K562 (cell line): ENCODE measurements around the gene TENM4. TPM values are rescaled to one million over a fixed set of nuclear protein-coding genes. Genes with fewer than 3 reads are reported as not detected.

Source experiments
- ATAC-seq: fragments of 200-7000 bp; cut with Tn5 transposase; 3 replicates; pipeline ENCODE4 v1.9.1; 2020; ENCODE audit warnings: moderate library complexity
- BruUV-seq: library from RNA; stranded (reverse); fragments of 400-500 nt; replicated peaks from 2 replicates; lab custom pipeline; 2021; lab: Mats Ljungman, UMichigan
- CTCF ChIA-PET: fragments of 300-600 bp; formaldehyde crosslinking; extraction: SDS; loops from one replicate; lab custom pipeline; 2021; ENCODE audit warnings: low intra/inter-chr PET ratio; lab: Yijun Ruan, JAX
- POLR2A ChIA-PET: fragments of 300-600, 350-650 bp; sonication (Branson Sonifier 250); formaldehyde crosslinking; extraction: SDS; loops from one replicate; lab custom pipeline; 2021; ENCODE audit warnings: antibody characterized with exemption, inconsistent platforms; lab: Yijun Ruan, JAX
- DNase-seq, 4 experiments: peaks; one replicate each; pipeline versions ENCODE4 v3.0.0 to v3.0.0-alpha.2; 2011 to 2018; ENCODE audit warnings: low spot score in 3 of 4, mixed read lengths in 3 of 4; ENCODE audit errors: extremely low read depth in 1 of 4
- FAIRE-seq: peaks from 2 replicates; lab custom pipeline; 2011; peaks lifted over from hg19 to GRCh38; lab: Jason Lieb, UNC
- H2AFZ ChIP-seq: 2 replicates; pipeline ENCODE4 v1.6.0; 2011; ENCODE audit warnings: low read depth, low read length, control low read depth, inconsistent platforms
- H3K27ac ChIP-seq: fragments of 200-600 bp; 3 replicates; pipeline ENCODE4 v1.8.0; 2011; ENCODE audit warnings: low read depth, mild to moderate bottlenecking, control low read depth, inconsistent platforms, low read length, moderate library complexity, mixed read lengths; ENCODE audit errors: extremely low read depth
- H3K27me3 ChIP-seq, 2 experiments: fragments of 300-600 bp in 1 of 2; 2 replicates in 1 of 2; 3 replicates in 1 of 2; pipeline versions ENCODE4 v1.6.0 to v1.8.0; 2011; ENCODE audit warnings: inconsistent platforms in 2 of 2, low read length in 2 of 2, mild to moderate bottlenecking in 1 of 2, mixed read lengths in 1 of 2, moderate library complexity in 1 of 2; ENCODE audit not compliant: control insufficient read depth in 2 of 2, insufficient read depth in 2 of 2
- H3K36me3 ChIP-seq: fragments of 300-600 bp; 3 replicates; pipeline ENCODE4 v1.8.0; 2011; ENCODE audit warnings: mild to moderate bottlenecking, low read length, inconsistent platforms; ENCODE audit not compliant: control insufficient read depth, insufficient read depth
- H3K4me1 ChIP-seq, 2 experiments: fragments of 200-600 bp in 1 of 2; replicated peaks in 1 of 2; 2 replicates in 1 of 2; 3 replicates in 1 of 2; pipeline versions ENCODE4 v1.5.1 to v1.8.0; 2011; ENCODE audit warnings: inconsistent platforms in 2 of 2, low read length in 2 of 2, mild to moderate bottlenecking in 1 of 2, mixed read lengths in 1 of 2, moderate library complexity in 1 of 2; ENCODE audit not compliant: control insufficient read depth in 2 of 2, insufficient read depth in 2 of 2
- H3K4me2 ChIP-seq: 2 replicates; pipeline ENCODE4 v1.6.1; 2011; ENCODE audit warnings: low read length, control low read depth, inconsistent platforms, mixed read lengths; ENCODE audit not compliant: insufficient read depth
- H3K4me3 ChIP-seq: fragments of 200-600 bp; sonication (generic), shearing (Covaris generic); 2 replicates; pipeline ENCODE4 v1.5.1; 2016; ENCODE audit warnings: control low read depth, inconsistent platforms
- H3K79me2 ChIP-seq: fragments of 200-600 bp; 3 replicates; pipeline ENCODE4 v1.8.0; 2011; ENCODE audit warnings: low read length, inconsistent platforms; ENCODE audit not compliant: control insufficient read depth, insufficient read depth
- H3K9ac ChIP-seq, 2 experiments: 2 replicates each; pipeline versions ENCODE4 v1.6.0 to v1.6.1; 2011; ENCODE audit warnings: low read depth in 2 of 2, low read length in 2 of 2, control low read depth in 1 of 2, inconsistent platforms in 1 of 2, mild to moderate bottlenecking in 1 of 2, mixed read lengths in 1 of 2; ENCODE audit not compliant: insufficient read depth in 1 of 2
- H3K9me1 ChIP-seq: one replicate; pipeline ENCODE4 v1.6.0; 2011; ENCODE audit warnings: inconsistent platforms, mild to moderate bottlenecking, low read length, moderate library complexity; ENCODE audit not compliant: control insufficient read depth, insufficient read depth
- H3K9me3 ChIP-seq: replicated peaks from 2 replicates; pipeline ENCODE4 v1.5.1; 2011; ENCODE audit warnings: low read depth, low read length, inconsistent platforms; ENCODE audit not compliant: control insufficient read depth, insufficient read depth
- H4K20me1 ChIP-seq: replicated peaks from 2 replicates; pipeline ENCODE4 v1.6.1; 2011; ENCODE audit warnings: low read length, inconsistent platforms, mixed read lengths; ENCODE audit not compliant: control insufficient read depth, insufficient read depth
- EP300 ChIP-seq: IDR thresholded peaks from 2 replicates; pipeline ENCODE4 v1.6.1; 2012; ENCODE audit warnings: low read length, improper control_type of control experiment
- KLF1 ChIP-seq: fragments of 450-650 bp; IDR thresholded peaks from 2 replicates; pipeline ENCODE4 v1.6.1; 2016; ENCODE audit warnings: missing genetic modification characterization, missing compliant biosample characterization
- PCBP2 ChIP-seq: fragments of 200-400 bp; formaldehyde crosslinking; IDR thresholded peaks from 2 replicates; pipeline ENCODE4 v1.6.1; 2018; ENCODE audit warnings: low read length, low read depth, mild to moderate bottlenecking, moderate library complexity; ENCODE audit not compliant: poor library complexity, severe bottlenecking
- RNF2 ChIP-seq: sonication (generic); IDR thresholded peaks from 2 replicates; pipeline ENCODE4 v1.6.1; 2016
- SAFB2 ChIP-seq: fragments of 200-400 bp; formaldehyde crosslinking; IDR thresholded peaks from 2 replicates; pipeline ENCODE4 v1.6.1; 2018; ENCODE audit warnings: borderline replicate concordance, low read length, low read depth, moderate library complexity; ENCODE audit not compliant: severe bottlenecking
- YY1 ChIP-seq, 3 experiments: IDR thresholded peaks; 2 replicates each; pipeline ENCODE4 v1.6.1; 2011; ENCODE audit warnings: low read length in 2 of 3, mild to moderate bottlenecking in 2 of 3, moderate library complexity in 2 of 3, borderline replicate concordance in 1 of 3, control low read depth in 1 of 3, low read depth in 1 of 3; ENCODE audit not compliant: insufficient read depth in 3 of 3, insufficient replicate concordance in 2 of 3, control insufficient read depth in 1 of 3, insufficient read length in 1 of 3; ENCODE audit errors: extremely low read depth in 1 of 3
- ZBTB8A ChIP-seq: fragments of 450-650 bp; IDR thresholded peaks from 2 replicates; pipeline ENCODE4 v1.6.1; 2018; ENCODE audit warnings: mild to moderate bottlenecking, moderate library complexity; ENCODE audit not compliant: partially characterized antibody
- ZNF384 ChIP-seq: IDR thresholded peaks from 2 replicates; pipeline ENCODE4 v1.6.1; 2012; ENCODE audit warnings: low read depth, low read length, improper control_type of control experiment
- WGBS: fragments of 100-300 bp; shearing (Covaris generic); methylation state at CpG from one replicate; pipeline ENCODE4 v1.1.6; 2016; ENCODE audit warnings: low coverage, mixed read lengths; ENCODE audit not compliant: insufficient coverage; ENCODE audit errors: missing lambda C conversion rate; 5-methylcytosine and 5-hydroxymethylcytosine counted together
- in situ Hi-C: fragments of 300-500 bp; cut with MboI; formaldehyde crosslinking; loops from 4 replicates; pipeline ENCODE4 v1.15.0; 2018; ENCODE audit warnings: inconsistent platforms, mixed read lengths
- intact Hi-C: fragments of 100-400 bp; cut with micrococcal nuclease; formaldehyde crosslinking; loops from 2 replicates; pipeline ENCODE4 v1.14.2; 2022
- polyA plus RNA-seq, 8 experiments: library from polyadenylated mRNA; depleted of rRNA in 4 of 8; stranded (reverse) in 5 of 8; unstranded in 3 of 8; fragments of >200 nt; fragmentation: Nextera tagmentation in 2 of 8; fragmentation: Illumina TruSeq in 1 of 8; extraction: Ambion mirVana in 2 of 8; extraction: Trizol in 1 of 8; gene quantifications; 2 replicates each; pipeline versions ENCODE4 v1.2.1 to v1.2.3, GENCODE V29; 2011 to 2014; ENCODE audit warnings: inconsistent platforms in 1 of 8, missing spikeins in 1 of 8
- total RNA-seq, 7 experiments: library from RNA; depleted of rRNA in 6 of 7; stranded (reverse); fragments of >200 nt in 6 of 7; fragmentation: Illumina TruSeq in 2 of 7; extraction: Trizol in 2 of 7; gene quantifications; 2 replicates each; pipeline versions ENCODE4 v1.2.1 to v1.2.3, GENCODE V29; 2011 to 2021; ENCODE audit warnings: low replicate concordance in 1 of 7
- TF ChIP-seq, protein P1 (sequence below), 3 experiments: fragments of 200-800 bp in 1 of 3; sonication (Bioruptor generic) in 1 of 3; sonication (generic) in 1 of 3; formaldehyde crosslinking in 1 of 3; IDR thresholded peaks; 2 replicates each; pipeline versions ENCODE4 v1.6.1 to v1.8.0; 2016 to 2022; ENCODE audit warnings: mild to moderate bottlenecking in 2 of 3, missing compliant biosample characterization in 2 of 3, missing genetic modification characterization in 2 of 3, missing genetic modification reagents in 1 of 3
- TF ChIP-seq, protein P2 (sequence below): fragments of 250-450 bp; sonication (Bioruptor Pico); IDR thresholded peaks from 2 replicates; pipeline ENCODE4 v1.4.0; 2020
- TF ChIP-seq, protein P3 (sequence below): fragments of 450-650 bp; IDR thresholded peaks from 2 replicates; pipeline ENCODE4 v1.6.1; 2016; ENCODE audit warnings: borderline replicate concordance

TENM4 gene
- total and polyA plus RNA-seq, 9 of the 15 experiments (the other 6 are each of a cell fraction or from before 2014, with no cell fraction given): 0.16 TPM; not detected in 8

DNA sequence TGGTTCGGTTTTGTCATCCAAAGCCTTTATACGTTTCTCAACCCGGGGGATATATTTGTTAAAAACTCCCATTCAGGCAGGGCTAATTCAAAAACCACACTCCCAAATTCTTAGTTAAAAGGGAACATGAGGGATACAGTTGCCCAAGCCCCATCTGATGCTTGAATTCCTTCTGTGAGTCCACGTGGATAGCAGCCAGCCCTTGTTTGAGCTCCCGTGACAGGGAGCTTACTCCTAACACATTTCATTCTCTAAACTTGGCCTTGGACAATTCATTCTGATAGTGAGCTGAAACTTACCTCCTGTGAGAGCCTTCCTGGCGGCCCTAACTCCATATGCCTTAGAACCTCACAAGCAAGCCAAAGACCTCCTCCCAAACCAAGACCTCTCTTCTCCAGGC, 357.5 kb downstream of the TENM4 start:
- FAIRE-seq (no peak), ATAC-seq (no peak), DNase-seq (no peak)
- no peaks in the 10 kb centered on the region for H3K4me1 ChIP-seq
- H3K36me3 ChIP-seq: no peaks in the 10 kb centered on the region
- no peak overlapping the region for H3K27ac ChIP-seq
- no peaks in the 10 kb centered on the region for H3K9me3 ChIP-seq
- no peaks in the 10 kb centered on the region for H3K79me2 ChIP-seq
- 0 out of 4 replicates have a peak overlapping the region, but pooled peaks of 1 of the 2 experiments have one; percentile 26 for H3K9ac ChIP-seq
- no peaks in the 10 kb centered on the region for H3K9me1 ChIP-seq
- BruUV-seq: no TSS peak
- no peak overlapping the region for H2AFZ ChIP-seq
- no peak overlapping the region for H3K4me2 ChIP-seq
- 2% methylated on average over 6 of the region's 6 CpGs for WGBS
- ChIA-PET CTCF (no interaction called here), POLR2A (no interaction called here)
- H4K20me1 ChIP-seq: no peaks in the 10 kb centered on the region
- H3K4me3 ChIP-seq: no peak overlapping the region
- peaks cover 0 to 13% of the 10 kb centered on the region in 2 experiments; a peak in 2 of 5 replicates for H3K27me3 ChIP-seq
- in situ Hi-C loops: no loop called here
- intact Hi-C loops: no loop called here
- TF ChIP-seq ZBTB8A: no peak
- TF ChIP-seq, protein P1, sequence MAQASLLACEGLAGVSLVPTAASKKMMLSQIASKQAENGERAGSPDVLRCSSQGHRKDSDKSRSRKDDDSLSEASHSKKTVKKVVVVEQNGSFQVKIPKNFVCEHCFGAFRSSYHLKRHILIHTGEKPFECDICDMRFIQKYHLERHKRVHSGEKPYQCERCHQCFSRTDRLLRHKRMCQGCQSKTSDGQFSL (CRISPR knock-in tag; IDR thresholded peaks at IDR 0.05): no peak
- TF ChIP-seq, protein P1 (tag; IDR thresholded peaks at IDR 0.05): no peak
- TF ChIP-seq, protein P2, sequence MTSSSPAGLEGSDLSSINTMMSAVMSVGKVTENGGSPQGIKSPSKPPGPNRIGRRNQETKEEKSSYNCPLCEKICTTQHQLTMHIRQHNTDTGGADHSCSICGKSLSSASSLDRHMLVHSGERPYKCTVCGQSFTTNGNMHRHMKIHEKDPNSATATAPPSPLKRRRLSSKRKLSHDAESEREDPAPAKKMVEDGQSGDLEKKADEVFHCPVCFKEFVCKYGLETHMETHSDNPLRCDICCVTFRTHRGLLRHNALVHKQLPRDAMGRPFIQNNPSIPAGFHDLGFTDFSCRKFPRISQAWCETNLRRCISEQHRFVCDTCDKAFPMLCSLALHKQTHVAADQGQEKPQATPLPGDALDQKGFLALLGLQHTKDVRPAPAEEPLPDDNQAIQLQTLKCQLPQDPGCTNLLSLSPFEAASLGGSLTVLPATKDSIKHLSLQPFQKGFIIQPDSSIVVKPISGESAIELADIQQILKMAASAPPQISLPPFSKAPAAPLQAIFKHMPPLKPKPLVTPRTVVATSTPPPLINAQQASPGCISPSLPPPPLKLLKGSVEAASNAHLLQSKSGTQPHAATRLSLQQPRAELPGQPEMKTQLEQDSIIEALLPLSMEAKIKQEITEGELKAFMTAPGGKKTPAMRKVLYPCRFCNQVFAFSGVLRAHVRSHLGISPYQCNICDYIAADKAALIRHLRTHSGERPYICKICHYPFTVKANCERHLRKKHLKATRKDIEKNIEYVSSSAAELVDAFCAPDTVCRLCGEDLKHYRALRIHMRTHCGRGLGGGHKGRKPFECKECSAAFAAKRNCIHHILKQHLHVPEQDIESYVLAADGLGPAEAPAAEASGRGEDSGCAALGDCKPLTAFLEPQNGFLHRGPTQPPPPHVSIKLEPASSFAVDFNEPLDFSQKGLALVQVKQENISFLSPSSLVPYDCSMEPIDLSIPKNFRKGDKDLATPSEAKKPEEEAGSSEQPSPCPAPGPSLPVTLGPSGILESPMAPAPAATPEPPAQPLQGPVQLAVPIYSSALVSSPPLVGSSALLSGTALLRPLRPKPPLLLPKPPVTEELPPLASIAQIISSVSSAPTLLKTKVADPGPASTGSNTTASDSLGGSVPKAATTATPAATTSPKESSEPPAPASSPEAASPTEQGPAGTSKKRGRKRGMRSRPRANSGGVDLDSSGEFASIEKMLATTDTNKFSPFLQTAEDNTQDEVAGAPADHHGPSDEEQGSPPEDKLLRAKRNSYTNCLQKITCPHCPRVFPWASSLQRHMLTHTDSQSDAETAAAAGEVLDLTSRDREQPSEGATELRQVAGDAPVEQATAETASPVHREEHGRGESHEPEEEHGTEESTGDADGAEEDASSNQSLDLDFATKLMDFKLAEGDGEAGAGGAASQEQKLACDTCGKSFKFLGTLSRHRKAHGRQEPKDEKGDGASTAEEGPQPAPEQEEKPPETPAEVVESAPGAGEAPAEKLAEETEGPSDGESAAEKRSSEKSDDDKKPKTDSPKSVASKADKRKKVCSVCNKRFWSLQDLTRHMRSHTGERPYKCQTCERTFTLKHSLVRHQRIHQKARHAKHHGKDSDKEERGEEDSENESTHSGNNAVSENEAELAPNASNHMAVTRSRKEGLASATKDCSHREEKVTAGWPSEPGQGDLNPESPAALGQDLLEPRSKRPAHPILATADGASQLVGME: no peak
- TF ChIP-seq ZNF384: no peak
- no peak for TF ChIP-seq YY1 (IDR thresholded peaks at IDR 0.05; ENCODE audit: borderline replicate concordance in 1 of 3, control insufficient read depth in 1 of 3, extremely low read depth in 1 of 3, insufficient read depth in 3 of 3, insufficient read length in 1 of 3, insufficient replicate concordance in 2 of 3, low read depth in 1 of 3, low read length in 2 of 3)
- TF ChIP-seq EP300: no peak
- TF ChIP-seq SAFB2: no peak
- TF ChIP-seq PCBP2: no peak
- TF ChIP-seq, protein P3, sequence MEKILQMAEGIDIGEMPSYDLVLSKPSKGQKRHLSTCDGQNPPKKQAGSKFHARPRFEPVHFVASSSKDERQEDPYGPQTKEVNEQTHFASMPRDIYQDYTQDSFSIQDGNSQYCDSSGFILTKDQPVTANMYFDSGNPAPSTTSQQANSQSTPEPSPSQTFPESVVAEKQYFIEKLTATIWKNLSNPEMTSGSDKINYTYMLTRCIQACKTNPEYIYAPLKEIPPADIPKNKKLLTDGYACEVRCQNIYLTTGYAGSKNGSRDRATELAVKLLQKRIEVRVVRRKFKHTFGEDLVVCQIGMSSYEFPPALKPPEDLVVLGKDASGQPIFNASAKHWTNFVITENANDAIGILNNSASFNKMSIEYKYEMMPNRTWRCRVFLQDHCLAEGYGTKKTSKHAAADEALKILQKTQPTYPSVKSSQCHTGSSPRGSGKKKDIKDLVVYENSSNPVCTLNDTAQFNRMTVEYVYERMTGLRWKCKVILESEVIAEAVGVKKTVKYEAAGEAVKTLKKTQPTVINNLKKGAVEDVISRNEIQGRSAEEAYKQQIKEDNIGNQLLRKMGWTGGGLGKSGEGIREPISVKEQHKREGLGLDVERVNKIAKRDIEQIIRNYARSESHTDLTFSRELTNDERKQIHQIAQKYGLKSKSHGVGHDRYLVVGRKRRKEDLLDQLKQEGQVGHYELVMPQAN: no peak
- no peak for TF ChIP-seq KLF1
- TF ChIP-seq RNF2: no peak
